ENCODE measurements around the gene EMCN. TPM values are rescaled to one million over a fixed set of nuclear protein-coding genes. Genes with fewer than 3 reads are reported as not detected.

Gene EMCN
- total RNA-seq, 1 experiment from 2014 or later: not detected

DNA sequence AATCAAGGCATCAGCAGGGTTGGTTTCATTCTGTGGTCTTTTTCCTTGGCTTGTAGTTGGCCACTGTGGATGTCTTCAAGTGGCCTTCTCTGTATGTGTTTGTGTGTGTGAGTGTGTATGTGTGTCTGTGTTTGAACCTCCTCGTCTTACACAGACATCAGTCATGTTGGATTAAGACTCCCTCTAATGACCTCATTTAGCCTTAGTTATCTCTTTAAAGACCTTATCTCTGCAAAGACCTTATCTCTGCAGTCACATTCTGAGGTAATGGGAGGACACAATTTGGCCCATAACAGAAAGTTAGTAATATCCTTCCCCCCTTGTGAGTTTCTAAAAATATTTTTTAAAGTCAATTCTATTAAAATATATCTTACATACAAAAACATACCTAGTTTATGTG, 126.7 kb downstream of the EMCN start:
- H4K91ac ChIP-seq (ENCODE audit: insufficient read length, low read depth, low read length): no peak overlapping the region
- H2BK5ac ChIP-seq (ENCODE audit: insufficient read length, low read length): no peak overlapping the region
- no peaks in the 10 kb centered on the region for H3K4me1 ChIP-seq (ENCODE audit: insufficient read depth, low read length)
- H3K79me1 ChIP-seq (ENCODE audit: insufficient read depth, low read depth, low read length, poor library complexity, severe bottlenecking): no peaks in the 10 kb centered on the region
- no peak overlapping the region for H2AK5ac ChIP-seq (ENCODE audit: insufficient read length, low read length)
- H3K18ac ChIP-seq (ENCODE audit: insufficient read length, low read depth, low read length): no peak overlapping the region
- no peaks in the 10 kb centered on the region for H4K20me1 ChIP-seq (ENCODE audit: control insufficient read depth, insufficient read depth, insufficient read length)
- H3K27ac ChIP-seq (ENCODE audit: insufficient read length, low read depth, low read length): no peak overlapping the region
- no peaks in the 10 kb centered on the region for H3K27me3 Mint-ChIP-seq (ENCODE audit: low read depth)
- H2BK20ac ChIP-seq (ENCODE audit: low read depth, low read length, poor library complexity, severe bottlenecking): no peak overlapping the region
- H3K23ac ChIP-seq (ENCODE audit: insufficient read length, low read depth, low read length): no peak overlapping the region
- no peak overlapping the region for H3K4ac ChIP-seq (ENCODE audit: low read depth, low read length)
- H3K4me1 Mint-ChIP-seq: no peaks in the 10 kb centered on the region
- H3T11ph ChIP-seq (ENCODE audit: low read length): no peak overlapping the region
- TF ChIP-seq, protein P1, sequence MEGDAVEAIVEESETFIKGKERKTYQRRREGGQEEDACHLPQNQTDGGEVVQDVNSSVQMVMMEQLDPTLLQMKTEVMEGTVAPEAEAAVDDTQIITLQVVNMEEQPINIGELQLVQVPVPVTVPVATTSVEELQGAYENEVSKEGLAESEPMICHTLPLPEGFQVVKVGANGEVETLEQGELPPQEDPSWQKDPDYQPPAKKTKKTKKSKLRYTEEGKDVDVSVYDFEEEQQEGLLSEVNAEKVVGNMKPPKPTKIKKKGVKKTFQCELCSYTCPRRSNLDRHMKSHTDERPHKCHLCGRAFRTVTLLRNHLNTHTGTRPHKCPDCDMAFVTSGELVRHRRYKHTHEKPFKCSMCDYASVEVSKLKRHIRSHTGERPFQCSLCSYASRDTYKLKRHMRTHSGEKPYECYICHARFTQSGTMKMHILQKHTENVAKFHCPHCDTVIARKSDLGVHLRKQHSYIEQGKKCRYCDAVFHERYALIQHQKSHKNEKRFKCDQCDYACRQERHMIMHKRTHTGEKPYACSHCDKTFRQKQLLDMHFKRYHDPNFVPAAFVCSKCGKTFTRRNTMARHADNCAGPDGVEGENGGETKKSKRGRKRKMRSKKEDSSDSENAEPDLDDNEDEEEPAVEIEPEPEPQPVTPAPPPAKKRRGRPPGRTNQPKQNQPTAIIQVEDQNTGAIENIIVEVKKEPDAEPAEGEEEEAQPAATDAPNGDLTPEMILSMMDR (conservative IDR thresholded peaks at IDR 0.05): no peak
- no peaks in the 10 kb centered on the region for H3K27me3 ChIP-seq (ENCODE audit: insufficient read depth, low read length)
- WGBS (ENCODE audit: extremely low coverage, insufficient read length, low lambda C conversion rate): no CpG with 5 or more reads among the region's 1 CpG
- no peaks in the 10 kb centered on the region for H3K23me2 ChIP-seq (ENCODE audit: insufficient read length, low read depth, low read length, poor library complexity, severe bottlenecking)
- H3K9ac ChIP-seq (ENCODE audit: extremely low read depth, insufficient read length, low read length): no peak overlapping the region
- no peak overlapping the region for H4K5ac ChIP-seq (ENCODE audit: insufficient read length, low read depth, low read length)
- no peak overlapping the region for H2AFZ ChIP-seq (ENCODE audit: low read length)
- no peak overlapping the region for H4K8ac ChIP-seq (replicated peaks; ENCODE audit: insufficient read length, low read depth, low read length)
- H2BK12ac ChIP-seq (ENCODE audit: insufficient read length, low read depth, low read length): no peak overlapping the region
- no peaks in the 10 kb centered on the region for H3K9me3 Mint-ChIP-seq
- no peak overlapping the region for H3K4me3 Mint-ChIP-seq
- H3K9me3 ChIP-seq (ENCODE audit: control insufficient read depth, low read depth, low read length): no peaks in the 10 kb centered on the region
- no peak overlapping the region for H3K27ac Mint-ChIP-seq
- no peak overlapping the region for H3K4me2 ChIP-seq (ENCODE audit: insufficient read depth, insufficient read length, low read length)
- no peak overlapping the region for H2BK15ac ChIP-seq (ENCODE audit: low read depth, low read length)
- no peaks in the 10 kb centered on the region for H3K36me3 Mint-ChIP-seq (ENCODE audit: insufficient read depth in 1 of 3, low read depth in 3 of 3)
- H3K79me2 ChIP-seq (ENCODE audit: insufficient read depth, low read length): no peaks in the 10 kb centered on the region
- no peak overlapping the region for H2BK120ac ChIP-seq (ENCODE audit: low read depth, low read length, poor library complexity, severe bottlenecking)
- no peak overlapping the region for H3K56ac ChIP-seq (ENCODE audit: insufficient read length, low read depth, low read length)
- no peak overlapping the region for H3K14ac ChIP-seq (ENCODE audit: insufficient read depth, low read length)
- no peak for DNase-seq

Data from H9 (cell line).